ENCODE data around the gene TRMT44. TPM values are rescaled to one million over a fixed set of nuclear protein-coding genes. Genes with fewer than 3 reads are reported as not detected.

Gene TRMT44
- polyA plus RNA-seq, 3 donors: 4.9 to 7.5 (median 6.6) TPM

- Mint-ChIP-seq H3K36me3 (peaks cover 44 to 56% of the 10 kb centered on the region in 2 donors), H3K27ac (peak overlapping the region in 4 of 7 donors; percentile 3 to 76 (median 11)), H3K9me3 (peaks cover 0 to 4% (median 3%) of the 10 kb centered on the region in 7 donors), H3K4me3 (no peak overlapping the region), H3K4me1 (peaks cover 28% of the 10 kb centered on the region), H3K27me3 (ENCODE audit: low read depth in 3 of 3) (peaks cover 0 to 2% (median 0%) of the 10 kb centered on the region in 3 donors)
- H3K9ac ChIP-seq (ENCODE audit: insufficient read depth, low read length, poor library complexity, severe bottlenecking): no peak overlapping the region
- intact Hi-C loops (cut with micrococcal nuclease): no loop called here
- no peak overlapping the region for H2AFZ ChIP-seq (ENCODE audit: insufficient read depth, low read depth, low read length, poor library complexity, severe bottlenecking)
- H3K27ac ChIP-seq (ENCODE audit: low read depth in 1 of 2, low read length in 2 of 2): no peak overlapping the region
- no peaks in the 10 kb centered on the region for H3K9me3 ChIP-seq (replicated peaks in 1 of 2; ENCODE audit: control insufficient read depth in 1 of 2, insufficient read depth in 1 of 2, low read length in 2 of 2)
- H3K4me3 ChIP-seq (replicated peaks in 1 of 3; ENCODE audit: low read depth in 2 of 3, low read length in 3 of 3): no peak overlapping the region
- no peaks in the 10 kb centered on the region for H3K27me3 ChIP-seq (ENCODE audit: control insufficient read depth in 2 of 2, insufficient read depth in 2 of 2, low read length in 2 of 2)
- DNase-seq: no peak
- WGBS (ENCODE audit: insufficient coverage): 41% methylated on average over 9 of the region's 9 CpGs
- H4K20me1 ChIP-seq (ENCODE audit: insufficient read depth, low read length): no peaks in the 10 kb centered on the region
- peaks cover 17 to 18% of the 10 kb centered on the region in 2 donors for H3K4me1 ChIP-seq (ENCODE audit: control insufficient read depth in 1 of 2, insufficient read depth in 2 of 2, low read length in 2 of 2)
- no peaks in the 10 kb centered on the region for H3K79me2 ChIP-seq (ENCODE audit: insufficient read depth, low read length)
- H3K4me2 ChIP-seq (replicated peaks; ENCODE audit: extremely low read depth, low read length, poor library complexity, severe bottlenecking): no peak overlapping the region
- peaks cover 32 to 38% of the 10 kb centered on the region in 2 donors for H3K36me3 ChIP-seq (replicated peaks in 1 of 2; ENCODE audit: control insufficient read depth in 1 of 2, insufficient read depth in 2 of 2, low read length in 2 of 2)
- no peak for TF ChIP-seq CTCF (IDR thresholded peaks at IDR 0.05)
These were observed 42.2 kb upstream of the TRMT44 start for GRCh38 chr4:8398347-8398746.

- H3K9me3 ChIP-seq (replicated peaks in 1 of 2; ENCODE audit: control insufficient read depth in 1 of 2, insufficient read depth in 1 of 2, low read length in 2 of 2): no peaks in the 10 kb centered on the region
- H3K79me2 ChIP-seq (ENCODE audit: insufficient read depth, low read length): no peaks in the 10 kb centered on the region
- DNase-seq: no peak
- H3K27me3 ChIP-seq (ENCODE audit: control insufficient read depth in 2 of 2, insufficient read depth in 2 of 2, low read length in 2 of 2): no peaks in the 10 kb centered on the region
- H4K20me1 ChIP-seq (ENCODE audit: insufficient read depth, low read length): no peaks in the 10 kb centered on the region
- Mint-ChIP-seq H3K9me3 (peaks cover 0 to 4% (median 3%) of the 10 kb centered on the region in 7 donors), H3K4me3 (no peak overlapping the region), H3K27ac (peak overlapping the region in 1 of 7 donors; percentile 53), H3K4me1 (peaks cover 31% of the 10 kb centered on the region), H3K27me3 (ENCODE audit: low read depth in 3 of 3) (peaks cover 0 to 2% (median 0%) of the 10 kb centered on the region in 3 donors), H3K36me3 (peaks cover 44 to 52% of the 10 kb centered on the region in 2 donors)
- H3K4me1 ChIP-seq (ENCODE audit: control insufficient read depth in 1 of 2, insufficient read depth in 2 of 2, low read length in 2 of 2): peaks cover 18 to 22% of the 10 kb centered on the region in 2 donors
- H3K4me3 ChIP-seq (replicated peaks in 1 of 3; ENCODE audit: low read depth in 2 of 3, low read length in 3 of 3): no peak overlapping the region
- WGBS (ENCODE audit: insufficient coverage): 94% methylated on average over 15 of the region's 15 CpGs
- H3K9ac ChIP-seq (ENCODE audit: insufficient read depth, low read length, poor library complexity, severe bottlenecking): no peak overlapping the region
- H3K4me2 ChIP-seq (replicated peaks; ENCODE audit: extremely low read depth, low read length, poor library complexity, severe bottlenecking): no peak overlapping the region
- peaks cover 25 to 37% of the 10 kb centered on the region in 2 donors for H3K36me3 ChIP-seq (replicated peaks in 1 of 2; ENCODE audit: control insufficient read depth in 1 of 2, insufficient read depth in 2 of 2, low read length in 2 of 2)
- intact Hi-C loops (cut with micrococcal nuclease): no loop called here
- no peak for TF ChIP-seq CTCF (IDR thresholded peaks at IDR 0.05)
- no peak overlapping the region for H3K27ac ChIP-seq (ENCODE audit: low read depth in 1 of 2, low read length in 2 of 2)
- no peak overlapping the region for H2AFZ ChIP-seq (ENCODE audit: insufficient read depth, low read depth, low read length, poor library complexity, severe bottlenecking)
These were observed 41.3 kb upstream of the TRMT44 start for GRCh38 chr4:8399298-8399697.

Measured in CD14-positive monocyte (primary cell).